ENCODE data around the gene ITGAX. TPM values are rescaled to one million over a fixed set of nuclear protein-coding genes. Genes with fewer than 3 reads are reported as not detected.

Gene ITGAX
- total and polyA plus RNA-seq, 2 donors (not counting 1 experiment from before 2014, with no cell fraction given): under 0.01 TPM; not detected in 1

GRCh38 chr16:31410082-31410481 lies 55.1 kb downstream of the ITGAX start:
- Histone ChIP-seq H3K27ac (ENCODE audit: insufficient read depth, low read length) (no peak overlapping the region), H3K9me3 (ENCODE audit: control insufficient read depth, insufficient read depth, low read depth, low read length) (no peaks in the 10 kb centered on the region), H3K4me1 (ENCODE audit: control insufficient read depth, extremely low read depth, insufficient read depth, low read length) (no peaks in the 10 kb centered on the region), H4K20me1 (ENCODE audit: control insufficient read depth, extremely low read depth, insufficient read depth, low read length) (no peaks in the 10 kb centered on the region), H2AFZ (ENCODE audit: low read length) (no peak overlapping the region), H3K27me3 (ENCODE audit: control insufficient read depth, insufficient read depth, low read length) (no peaks in the 10 kb centered on the region), H3K9ac (ENCODE audit: insufficient read depth, low read length) (no peak overlapping the region), H3K4me3 (replicated peaks in 1 of 4; ENCODE audit: control extremely low read depth in 1 of 4, insufficient read depth in 1 of 4, low read depth in 3 of 4, low read length in 4 of 4) (no peak overlapping the region), H3K36me3 (ENCODE audit: control insufficient read depth, insufficient read depth, low read length) (no peaks in the 10 kb centered on the region), H3K4me2 (ENCODE audit: extremely low read depth, insufficient read depth, low read length) (no peak overlapping the region), H3K79me2 (ENCODE audit: control insufficient read depth, insufficient read depth, low read length) (no peaks in the 10 kb centered on the region)
- TF ChIP-seq CTCF (conservative IDR thresholded peaks at IDR 0.05 in 1 of 2, IDR thresholded peaks at IDR 0.05 in 1 of 2; ENCODE audit: low read depth in 1 of 2, low read length in 2 of 2) (no peak), EZH2 (IDR thresholded peaks at IDR 0.05; ENCODE audit: low read length, missing control alignments) (no peak)
- DNase-seq (ENCODE audit: low read depth in 2 of 2): no peak

GRCh38 chr16:31411024-31411844 lies 56.3 kb downstream of the ITGAX start:
- Histone ChIP-seq H3K9ac (ENCODE audit: insufficient read depth, low read length) (no peak overlapping the region), H3K9me3 (ENCODE audit: control insufficient read depth, insufficient read depth, low read depth, low read length) (no peaks in the 10 kb centered on the region), H3K4me2 (ENCODE audit: extremely low read depth, insufficient read depth, low read length) (no peak overlapping the region), H3K27me3 (ENCODE audit: control insufficient read depth, insufficient read depth, low read length) (no peaks in the 10 kb centered on the region), H3K4me1 (ENCODE audit: control insufficient read depth, extremely low read depth, insufficient read depth, low read length) (no peaks in the 10 kb centered on the region), H3K36me3 (ENCODE audit: control insufficient read depth, insufficient read depth, low read length) (no peaks in the 10 kb centered on the region), H3K79me2 (ENCODE audit: control insufficient read depth, insufficient read depth, low read length) (no peaks in the 10 kb centered on the region), H3K27ac (ENCODE audit: insufficient read depth, low read length) (no peak overlapping the region), H3K4me3 (replicated peaks in 1 of 4; ENCODE audit: control extremely low read depth in 1 of 4, insufficient read depth in 1 of 4, low read depth in 3 of 4, low read length in 4 of 4) (no peak overlapping the region), H2AFZ (ENCODE audit: low read length) (no peak overlapping the region), H4K20me1 (ENCODE audit: control insufficient read depth, extremely low read depth, insufficient read depth, low read length) (no peaks in the 10 kb centered on the region)
- TF ChIP-seq EZH2 (IDR thresholded peaks at IDR 0.05; ENCODE audit: low read length, missing control alignments) (no peak), CTCF (conservative IDR thresholded peaks at IDR 0.05 in 1 of 2, IDR thresholded peaks at IDR 0.05 in 1 of 2; ENCODE audit: low read depth in 1 of 2, low read length in 2 of 2) (no peak)
- DNase-seq (ENCODE audit: low read depth in 2 of 2): no peak

- Histone ChIP-seq H3K27me3 (ENCODE audit: control insufficient read depth, insufficient read depth, low read length) (no peaks in the 10 kb centered on the region), H3K4me3 (replicated peaks in 1 of 4; ENCODE audit: control extremely low read depth in 1 of 4, insufficient read depth in 1 of 4, low read depth in 3 of 4, low read length in 4 of 4) (no peak overlapping the region), H3K4me2 (ENCODE audit: extremely low read depth, insufficient read depth, low read length) (no peak overlapping the region), H2AFZ (ENCODE audit: low read length) (no peak overlapping the region), H3K36me3 (ENCODE audit: control insufficient read depth, insufficient read depth, low read length) (no peaks in the 10 kb centered on the region), H4K20me1 (ENCODE audit: control insufficient read depth, extremely low read depth, insufficient read depth, low read length) (no peaks in the 10 kb centered on the region), H3K27ac (ENCODE audit: insufficient read depth, low read length) (no peak overlapping the region), H3K4me1 (ENCODE audit: control insufficient read depth, extremely low read depth, insufficient read depth, low read length) (no peaks in the 10 kb centered on the region), H3K9ac (ENCODE audit: insufficient read depth, low read length) (no peak overlapping the region), H3K79me2 (ENCODE audit: control insufficient read depth, insufficient read depth, low read length) (no peaks in the 10 kb centered on the region), H3K9me3 (ENCODE audit: control insufficient read depth, insufficient read depth, low read depth, low read length) (no peaks in the 10 kb centered on the region)
- TF ChIP-seq EZH2 (IDR thresholded peaks at IDR 0.05; ENCODE audit: low read length, missing control alignments): no peak
- TF ChIP-seq CTCF (conservative IDR thresholded peaks at IDR 0.05 in 1 of 2, IDR thresholded peaks at IDR 0.05 in 1 of 2; ENCODE audit: low read depth in 1 of 2, low read length in 2 of 2): no peak
- no peak for DNase-seq (ENCODE audit: low read depth in 2 of 2)
Measured at GRCh38 chr16:31412750-31413149, 57.8 kb downstream of the ITGAX start.
